Mononuclear cell (primary cell): Measurements from ENCODE around the gene HCFC1R1. TPM values are rescaled to one million over a fixed set of nuclear protein-coding genes. Genes with fewer than 3 reads are reported as not detected.

Source experiments
- H3K27me3 ChIP-seq: 2 replicates; pipeline ENCODE4 v1.6.0; 2011; ENCODE audit warnings: low read length, control low read depth; ENCODE audit not compliant: insufficient read depth
- H3K4me1 ChIP-seq: 2 replicates; pipeline ENCODE4 v1.5.1; 2011; ENCODE audit warnings: mild to moderate bottlenecking, low read length, control low read depth; ENCODE audit not compliant: insufficient read depth
- H3K4me3 ChIP-seq: 2 replicates; pipeline ENCODE4 v1.5.1; 2011; ENCODE audit warnings: mild to moderate bottlenecking, low read length, moderate library complexity
- H3K9me3 ChIP-seq: 2 replicates; pipeline ENCODE4 v1.5.1; 2011; ENCODE audit warnings: low read depth, mild to moderate bottlenecking, control low read depth, low read length
- total RNA-seq: library from RNA; depleted of rRNA; stranded (reverse); fragments of >200 nt; gene quantifications from one replicate; pipeline ENCODE4 v1.2.3, GENCODE V29; 2012

Gene HCFC1R1
- total RNA-seq, 1 donor = 8.2 TPM

DNA sequence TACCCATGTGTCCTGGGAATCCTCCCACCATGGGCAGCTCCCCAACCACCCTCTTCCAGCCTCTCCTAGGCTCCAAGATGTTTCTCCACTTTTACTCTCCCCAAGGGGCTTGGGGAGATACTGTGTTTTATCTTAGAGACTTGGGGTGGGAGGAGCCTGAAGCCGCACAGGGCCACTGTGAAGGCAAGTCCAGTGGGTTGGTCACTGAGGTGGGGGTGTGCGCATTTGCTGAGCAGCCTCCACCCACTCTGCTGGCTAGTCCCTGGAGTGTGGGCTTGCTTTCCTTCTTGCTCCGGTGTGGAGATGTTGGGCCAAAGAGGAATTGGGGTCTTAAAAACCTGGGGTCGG is 15.1 kb downstream of the HCFC1R1 start:
- H3K4me1 ChIP-seq = peaks cover 43% of the 10 kb centered on the region

DNA sequence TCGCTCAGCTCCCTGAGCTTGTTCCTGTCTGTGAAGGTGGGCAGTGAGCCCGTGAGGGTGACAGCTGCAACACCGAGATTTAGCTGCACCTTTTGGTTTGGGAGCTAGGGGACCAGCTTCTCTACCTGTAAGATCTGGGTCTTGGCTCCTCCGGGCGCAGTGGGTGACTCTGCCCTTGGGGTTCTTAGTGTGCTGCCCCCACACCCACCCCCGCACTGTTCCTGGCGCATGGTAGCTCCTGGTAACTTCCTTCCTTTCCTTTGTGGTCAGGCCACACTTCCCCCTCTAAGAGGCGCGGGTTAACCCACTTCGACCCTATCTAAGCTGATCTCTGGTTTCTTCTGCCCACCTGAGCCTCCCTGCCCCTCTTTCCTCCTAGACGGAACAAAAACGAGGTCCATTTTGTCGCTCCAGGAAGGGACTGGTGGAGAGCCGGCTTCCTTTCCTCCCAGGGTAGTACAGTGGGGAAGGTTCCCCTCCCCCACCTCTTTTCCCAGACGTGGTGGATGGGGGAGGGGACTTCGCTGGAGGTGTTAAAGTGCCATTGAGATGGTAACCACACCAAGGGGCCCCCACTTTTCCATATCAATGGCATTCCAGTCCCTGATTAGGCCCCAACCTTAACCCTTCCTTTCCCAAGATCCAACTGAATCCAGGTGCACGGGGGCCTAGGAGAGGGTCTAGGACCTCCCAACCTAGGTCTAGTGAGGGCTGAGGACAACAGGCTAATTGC is 15.6 kb downstream of the HCFC1R1 start:
- H3K27me3 ChIP-seq = no peaks in the 10 kb centered on the region

More for the DNA sequence above, 15.1 kb downstream of the HCFC1R1 start:
- no peaks in the 10 kb centered on the region for H3K9me3 ChIP-seq
- no peaks in the 10 kb centered on the region for H3K27me3 ChIP-seq
- H3K4me3 ChIP-seq = no peak overlapping the region

GRCh38 chr16:3007059-3007956 is 16.4 kb downstream of the HCFC1R1 start:
- Histone ChIP-seq H3K4me3 (peak overlapping the region; percentile 21), H3K27me3 (no peaks in the 10 kb centered on the region), H3K9me3 (no peaks in the 10 kb centered on the region), H3K4me1 (peaks cover 43% of the 10 kb centered on the region)

More for the DNA sequence above, 15.6 kb downstream of the HCFC1R1 start:
- Histone ChIP-seq H3K4me3 (peak overlapping the region; percentile 21), H3K4me1 (peaks cover 43% of the 10 kb centered on the region), H3K9me3 (no peaks in the 10 kb centered on the region)

DNA sequence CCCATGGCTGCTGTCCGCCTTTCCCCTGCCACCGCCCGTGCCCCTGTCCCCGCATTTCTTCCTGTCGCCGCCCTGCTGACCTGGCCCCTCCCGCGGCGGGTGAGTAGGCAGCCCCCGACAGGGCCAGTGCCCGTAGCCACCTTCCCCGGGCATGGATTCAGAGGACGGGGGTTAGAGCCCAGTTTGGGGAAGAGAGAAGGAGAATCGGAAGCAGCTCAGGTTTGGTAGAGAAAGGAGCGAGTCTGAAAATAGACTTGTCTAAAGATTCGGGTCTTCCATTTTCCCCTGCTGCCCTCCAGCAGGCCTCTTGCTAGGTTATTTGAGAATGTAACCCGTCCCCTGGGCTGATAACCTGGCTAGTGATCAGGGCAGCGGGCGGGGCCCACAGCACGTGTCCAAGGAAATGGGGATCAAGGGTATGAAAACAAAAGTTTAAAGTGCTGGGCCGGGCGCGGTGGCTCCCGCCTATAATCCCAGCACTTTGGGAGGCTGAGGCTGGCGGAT is 18.9 kb downstream of the HCFC1R1 start:
- Histone ChIP-seq H3K4me1 (peaks cover 43% of the 10 kb centered on the region), H3K27me3 (no peaks in the 10 kb centered on the region), H3K9me3 (no peaks in the 10 kb centered on the region), H3K4me3 (peak overlapping the region; percentile 35)

DNA sequence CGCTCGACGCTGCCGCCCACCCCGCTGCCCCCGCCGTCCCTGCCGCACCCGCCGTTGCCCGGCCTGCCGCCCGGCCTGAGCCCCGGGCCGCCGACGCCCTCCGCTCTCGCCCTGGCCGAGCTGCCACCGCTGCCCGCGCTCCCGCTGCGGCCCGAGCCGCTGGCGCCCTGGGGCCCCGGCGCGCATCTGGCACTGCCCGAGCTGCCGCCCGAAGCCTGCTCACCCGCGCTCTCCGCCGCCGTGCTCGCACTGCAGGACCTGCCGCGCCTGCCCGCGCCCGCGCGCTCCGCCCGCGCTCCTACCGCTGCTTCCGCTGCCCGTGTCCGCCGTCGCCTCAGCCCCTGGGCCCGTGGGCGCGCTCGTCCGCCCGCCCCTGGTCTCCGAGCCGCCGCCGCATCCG is 19.4 kb downstream of the HCFC1R1 start:
- Histone ChIP-seq H3K4me1 (peaks cover 40% of the 10 kb centered on the region), H3K27me3 (no peaks in the 10 kb centered on the region), H3K9me3 (no peaks in the 10 kb centered on the region), H3K4me3 (no peak overlapping the region)

DNA sequence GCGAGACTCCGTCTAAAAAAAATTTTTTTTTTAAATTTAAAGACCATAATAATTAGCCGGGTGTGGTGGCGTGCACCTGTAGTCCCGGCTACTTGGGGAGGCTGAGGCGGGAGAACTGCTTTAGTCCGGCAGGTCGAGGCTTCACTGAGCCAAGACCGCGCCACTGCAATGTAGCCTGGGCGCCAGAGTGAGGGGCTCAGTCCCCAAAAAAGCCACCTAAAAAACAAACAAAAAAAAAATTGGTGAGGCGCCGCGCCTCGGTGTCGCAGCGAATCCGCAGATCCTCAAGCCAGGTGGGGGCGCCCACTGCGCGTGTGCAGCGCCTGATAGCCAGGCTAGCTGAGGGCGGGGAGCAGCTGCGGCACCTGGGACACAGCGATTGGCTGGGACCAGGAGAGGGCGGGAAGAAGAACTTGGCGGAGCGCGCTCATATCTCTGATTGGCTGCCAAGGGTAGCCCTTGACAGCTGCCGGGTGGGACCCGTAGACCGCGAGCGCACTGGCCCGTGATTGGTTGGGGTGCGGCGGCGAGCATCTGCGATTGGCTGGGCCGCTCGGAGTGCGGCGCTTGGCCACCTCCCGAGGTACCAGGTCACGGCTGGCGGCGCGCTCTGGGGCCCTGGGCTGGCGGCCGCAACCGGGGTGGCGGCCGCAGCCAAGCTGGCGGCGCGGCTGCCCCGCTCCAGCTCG is 20.0 kb downstream of the HCFC1R1 start:
- Histone ChIP-seq H3K9me3 (no peaks in the 10 kb centered on the region), H3K4me1 (peaks cover 34% of the 10 kb centered on the region), H3K4me3 (no peak overlapping the region), H3K27me3 (no peaks in the 10 kb centered on the region)

DNA sequence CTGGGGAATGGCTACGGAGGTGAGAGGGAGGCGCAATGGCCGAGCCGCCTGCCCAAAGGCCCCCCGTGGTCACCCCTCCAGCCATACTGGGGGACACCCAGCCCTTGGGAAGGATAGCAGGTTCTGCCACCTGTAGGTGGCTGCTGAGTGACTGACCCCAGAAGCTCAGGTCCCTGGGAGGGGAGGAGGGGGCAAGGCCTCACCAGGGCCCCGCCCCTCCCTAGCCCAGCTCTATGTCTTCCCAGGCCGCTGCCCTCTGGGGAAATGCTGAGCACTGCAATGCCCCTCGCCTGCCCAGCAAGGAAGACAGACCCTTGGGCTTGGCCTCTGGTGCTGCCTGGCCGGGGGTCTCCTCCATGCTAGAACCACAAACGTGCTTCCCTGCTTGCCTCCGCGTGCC is 22.4 kb downstream of the HCFC1R1 start:
- Histone ChIP-seq H3K9me3 (no peaks in the 10 kb centered on the region), H3K4me1 (peaks cover 10% of the 10 kb centered on the region), H3K4me3 (no peak overlapping the region), H3K27me3 (no peaks in the 10 kb centered on the region)

GRCh38 chr16:3000540-3000939 is 23.2 kb downstream of the HCFC1R1 start:
- Histone ChIP-seq H3K27me3 (no peaks in the 10 kb centered on the region), H3K9me3 (no peaks in the 10 kb centered on the region), H3K4me1 (peaks cover 5% of the 10 kb centered on the region), H3K4me3 (no peak overlapping the region)

GRCh38 chr16:2999929-3000328 is 23.8 kb downstream of the HCFC1R1 start:
- peaks cover 3% of the 10 kb centered on the region for H3K4me1 ChIP-seq
- H3K9me3 ChIP-seq = no peaks in the 10 kb centered on the region
- no peak overlapping the region for H3K4me3 ChIP-seq
- no peaks in the 10 kb centered on the region for H3K27me3 ChIP-seq

DNA sequence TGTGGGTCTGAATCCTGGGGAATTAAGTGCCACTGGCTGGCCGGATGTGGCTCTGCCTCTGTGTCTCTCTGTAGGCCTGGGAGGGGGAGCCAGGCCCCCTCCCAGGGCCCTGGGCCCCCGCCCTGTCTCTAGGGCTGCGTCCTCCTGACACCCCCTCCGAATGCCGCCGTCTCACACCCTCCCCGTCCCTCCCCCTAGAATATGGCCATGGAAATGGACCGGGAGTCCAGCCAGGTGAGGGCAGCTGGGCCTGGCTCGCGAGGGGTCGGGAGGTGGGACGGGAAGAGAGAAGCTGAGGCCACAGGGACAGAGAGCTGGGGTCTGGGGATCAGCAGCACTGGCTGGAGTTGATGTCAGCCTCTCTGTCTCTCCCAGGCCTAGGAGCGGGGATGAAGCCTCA is 27.4 kb downstream of the HCFC1R1 start:
- no peaks in the 10 kb centered on the region for H3K9me3 ChIP-seq
- no peak overlapping the region for H3K4me3 ChIP-seq
- H3K4me1 ChIP-seq = no peaks in the 10 kb centered on the region
- no peaks in the 10 kb centered on the region for H3K27me3 ChIP-seq

DNA sequence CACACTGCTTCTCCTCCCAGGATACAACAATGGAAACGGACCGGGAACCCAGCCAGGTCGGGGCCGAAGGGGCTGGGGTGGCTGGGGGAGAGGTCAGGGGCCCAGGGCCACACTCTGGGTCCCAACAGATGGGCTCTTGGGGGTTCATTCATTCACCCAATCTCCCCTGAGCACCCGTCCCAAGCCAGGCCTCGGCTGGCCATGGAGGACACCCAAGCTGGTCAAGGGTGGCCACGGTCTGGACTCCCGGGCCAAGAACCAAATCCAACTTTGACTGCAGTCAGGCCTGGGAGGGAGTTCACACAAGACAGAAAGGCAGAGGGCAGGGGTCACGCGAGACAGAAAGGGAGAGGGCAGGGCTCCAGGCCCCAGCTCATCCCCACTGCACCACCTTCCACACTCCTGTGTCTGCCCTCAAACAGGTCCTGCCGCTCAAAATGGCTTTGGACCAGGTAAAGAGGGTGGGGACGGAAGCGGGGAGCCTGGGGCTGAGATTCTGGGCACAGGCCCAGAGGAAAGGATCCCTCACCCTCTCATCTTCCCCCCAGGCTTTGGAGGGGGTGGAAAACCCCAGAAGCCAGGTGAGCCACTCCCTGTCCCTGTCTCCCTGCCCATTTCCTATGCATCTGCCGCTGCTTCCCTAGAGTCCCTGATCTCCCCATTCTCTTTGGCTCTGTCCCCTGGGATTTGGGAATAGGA is 31.2 kb downstream of the HCFC1R1 start:
- H3K4me1 ChIP-seq = no peaks in the 10 kb centered on the region
- H3K4me3 ChIP-seq = no peak overlapping the region
- no peaks in the 10 kb centered on the region for H3K9me3 ChIP-seq
- H3K27me3 ChIP-seq = no peaks in the 10 kb centered on the region

- H3K27me3 ChIP-seq = no peaks in the 10 kb centered on the region
- no peaks in the 10 kb centered on the region for H3K4me1 ChIP-seq
- no peak overlapping the region for H3K4me3 ChIP-seq
- H3K9me3 ChIP-seq = no peaks in the 10 kb centered on the region
Measured at GRCh38 chr16:2991566-2992261, 32.0 kb downstream of the HCFC1R1 start.

GRCh38 chr16:2990891-2991290 is 32.9 kb downstream of the HCFC1R1 start:
- no peaks in the 10 kb centered on the region for H3K9me3 ChIP-seq
- no peaks in the 10 kb centered on the region for H3K4me1 ChIP-seq
- H3K27me3 ChIP-seq = no peaks in the 10 kb centered on the region
- no peak overlapping the region for H3K4me3 ChIP-seq

DNA sequence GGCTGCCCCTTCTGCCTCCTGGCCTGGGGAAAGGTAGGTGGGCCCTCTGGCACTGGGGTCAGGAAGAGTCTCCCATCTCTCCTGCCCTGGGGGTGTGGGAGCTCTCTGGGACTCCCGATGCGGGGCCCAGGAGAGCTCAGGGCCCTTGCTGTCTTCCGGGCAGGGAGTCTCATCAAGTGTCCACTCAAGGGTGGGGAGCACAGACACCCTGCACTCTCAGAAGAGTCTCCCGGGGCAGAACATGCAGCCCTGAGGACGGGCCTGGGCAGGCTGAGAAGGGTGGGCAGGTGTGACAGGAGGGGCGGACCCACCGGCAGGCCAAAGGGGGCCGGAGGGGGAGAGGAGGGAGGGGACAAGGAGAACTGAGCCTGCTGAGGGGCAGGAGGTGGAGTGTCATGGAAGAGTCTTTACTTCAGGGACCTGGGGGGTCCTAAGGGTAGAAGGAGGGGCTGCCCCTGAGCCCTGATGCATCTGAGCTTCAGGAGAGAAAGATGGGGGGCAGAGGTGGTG is 35.1 kb downstream of the HCFC1R1 start:
- Histone ChIP-seq H3K4me3 (no peak overlapping the region), H3K27me3 (no peaks in the 10 kb centered on the region), H3K4me1 (peaks cover 6% of the 10 kb centered on the region), H3K9me3 (no peaks in the 10 kb centered on the region)
